ENCODE results near the gene FILIP1L.

GRCh38 chr3:100048248-100048647 is 66.1 kb downstream of the FILIP1L start:
- TF ChIP-seq CTCF (IDR thresholded peaks at IDR 0.05; ENCODE audit: low read length) (no peak), EZH2 (optimal IDR thresholded peaks at IDR 0.05; ENCODE audit: low read depth, low read length) (no peak), EZH2phosphoT487 (IDR thresholded peaks at IDR 0.05; ENCODE audit: low read length) (no peak)

All from MM.1S (cell line).